NCI-H446 treated with DMSO at 0.1 percent for 48 hours (cell line): ENCODE data around the gene MTFR2.
"Not testable (repeated sequence)": the region's sequence is repeated elsewhere in the genome, so short reads cannot be mapped to it uniquely, and the experiment has no call there.

Source experiments
- DNase-seq: peaks from one replicate; lab custom pipeline; 2025; lab: John Stamatoyannopoulos, UW

Gene MTFR2

GRCh38 chr6:136235233-136235564, 14.9 kb downstream of the MTFR2 start:
- DNase-seq: no peak

GRCh38 chr6:136232701-136233100, 17.4 kb downstream of the MTFR2 start:
- no peak for DNase-seq

DNA sequence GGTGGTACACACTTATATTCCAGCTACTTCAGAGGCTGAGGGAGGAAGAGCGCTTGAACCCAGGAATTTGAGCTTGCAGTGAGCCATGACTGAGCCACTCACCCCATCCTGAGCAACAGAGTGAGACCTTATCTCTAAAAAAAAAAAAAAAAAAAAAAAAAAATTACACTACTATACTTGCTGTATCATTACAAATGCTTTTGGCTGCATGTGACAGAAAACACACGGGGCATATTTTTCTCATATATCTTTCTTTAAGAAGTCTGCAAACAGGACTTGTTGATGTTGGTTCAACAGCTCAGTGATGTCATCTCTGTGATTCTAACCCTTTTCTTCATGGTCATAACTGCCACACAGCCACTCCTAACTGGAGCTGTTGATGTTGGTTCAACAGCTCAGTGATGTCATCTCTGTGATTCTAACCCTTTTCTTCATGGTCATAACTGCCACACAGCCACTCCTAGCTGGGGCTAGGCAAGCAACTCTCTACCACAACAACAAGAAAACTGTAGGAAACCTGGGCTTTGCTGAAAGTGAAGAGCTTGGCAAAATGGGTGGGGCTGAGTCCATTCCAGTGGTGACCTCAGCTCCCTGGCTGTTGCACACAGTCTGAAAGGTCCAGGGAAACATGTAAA, 19.8 kb downstream of the MTFR2 start:
- DNase-seq: no peak

- DNase-seq: no peak
These were observed 21.3 kb downstream of the MTFR2 start for GRCh38 chr6:136228814-136229213.

DNA sequence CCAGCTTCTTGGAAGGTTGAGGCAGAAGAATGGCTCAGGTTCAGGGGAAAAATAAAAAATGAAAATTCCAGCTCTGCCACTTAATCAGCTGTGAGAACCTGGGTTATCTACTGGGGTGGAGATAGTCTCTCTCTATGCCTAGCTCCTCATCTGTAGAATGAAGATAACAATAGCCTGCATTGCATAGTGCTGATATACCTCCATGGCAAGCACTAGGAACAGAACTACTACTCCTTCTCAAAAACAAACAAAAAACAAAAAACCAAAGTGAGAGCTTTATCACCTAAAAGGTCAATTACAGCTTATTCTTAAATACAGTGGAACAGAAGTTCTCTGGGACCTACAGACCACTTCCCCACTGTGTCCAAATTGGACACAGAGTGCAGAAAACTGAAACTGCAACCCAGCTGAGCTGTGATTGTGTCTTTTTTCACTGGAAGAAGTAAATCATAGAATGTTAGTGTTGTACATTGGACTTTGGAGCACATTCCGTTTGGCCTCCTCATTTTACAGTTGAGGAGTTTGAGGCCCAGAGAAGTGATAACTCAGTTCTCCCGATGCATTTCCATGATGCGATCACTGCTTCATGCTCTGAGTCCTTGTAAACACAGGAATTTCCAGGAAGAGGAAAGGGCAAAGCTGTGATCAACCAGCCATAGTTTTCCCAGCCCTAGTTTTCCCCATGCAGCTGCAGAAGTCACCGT, 23.3 kb downstream of the MTFR2 start:
- no peak for DNase-seq

DNA sequence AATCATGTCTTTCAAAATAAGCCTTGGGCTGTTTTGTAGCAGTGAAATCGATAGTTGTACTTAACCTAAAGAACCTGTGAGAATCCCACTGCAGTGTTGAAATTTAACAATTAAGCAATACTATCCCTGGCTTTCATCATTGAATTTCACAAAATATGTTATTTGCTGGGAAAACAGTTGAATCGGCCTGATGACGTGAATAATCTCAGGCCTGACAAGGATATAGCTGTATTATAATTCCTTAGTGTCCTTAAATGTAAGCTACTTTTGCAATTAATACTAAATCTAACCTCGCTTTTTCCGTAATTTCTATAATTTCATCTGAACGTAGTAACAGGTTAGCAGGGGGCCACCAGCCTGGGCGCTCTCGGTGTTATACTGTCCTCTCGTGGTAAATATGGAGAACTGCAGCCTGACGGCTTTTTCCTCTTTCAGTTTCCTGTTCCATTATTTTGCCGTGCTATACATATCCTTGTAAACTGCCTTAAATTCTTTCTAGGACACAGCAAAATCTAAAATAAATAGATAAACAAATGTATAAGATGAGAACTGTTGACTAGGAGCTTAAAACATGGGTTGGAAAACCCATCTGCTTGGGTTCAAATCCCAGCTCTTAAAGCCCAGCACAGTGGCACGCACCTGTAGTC, 24.0 kb downstream of the MTFR2 start:
- DNase-seq: peak; percentile 23

DNA sequence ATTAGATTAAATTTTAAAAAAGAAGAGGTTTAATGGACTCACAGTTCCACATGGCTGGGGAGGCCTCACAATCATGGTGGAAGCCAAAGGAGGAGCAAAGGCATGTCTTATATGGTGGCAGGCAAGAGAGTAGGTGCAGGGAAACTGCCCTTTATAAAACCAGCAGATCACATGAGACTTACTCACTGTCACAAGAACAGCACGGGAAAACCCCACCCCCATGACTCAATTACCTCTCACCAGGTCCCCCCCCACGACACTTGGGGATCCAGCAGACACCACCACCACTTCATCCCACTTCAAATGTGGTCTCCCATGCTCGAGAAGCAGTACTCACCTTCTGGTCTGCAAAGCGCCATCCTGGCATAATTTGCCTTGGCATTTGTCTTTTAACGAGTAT, 24.6 kb downstream of the MTFR2 start:
- no peak for DNase-seq

DNA sequence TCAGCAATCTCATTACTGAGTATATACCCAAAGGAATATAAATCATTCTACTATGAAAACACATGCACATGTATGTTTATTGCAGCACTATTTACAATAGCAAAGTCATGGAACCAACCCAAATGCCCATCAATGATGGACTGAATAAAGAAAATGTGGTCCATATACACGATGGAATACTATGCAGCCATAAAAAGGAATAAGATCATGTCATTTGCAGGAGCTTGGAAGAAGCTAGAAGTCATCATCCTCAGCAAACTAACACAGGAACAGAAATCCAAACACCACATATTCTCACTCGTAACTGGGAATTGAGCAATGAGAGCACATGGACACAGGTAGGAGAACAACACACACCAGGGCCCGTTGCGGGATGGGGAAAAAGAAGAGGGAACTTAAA, 25.1 kb downstream of the MTFR2 start:
- DNase-seq: not testable (repeated sequence)

DNA sequence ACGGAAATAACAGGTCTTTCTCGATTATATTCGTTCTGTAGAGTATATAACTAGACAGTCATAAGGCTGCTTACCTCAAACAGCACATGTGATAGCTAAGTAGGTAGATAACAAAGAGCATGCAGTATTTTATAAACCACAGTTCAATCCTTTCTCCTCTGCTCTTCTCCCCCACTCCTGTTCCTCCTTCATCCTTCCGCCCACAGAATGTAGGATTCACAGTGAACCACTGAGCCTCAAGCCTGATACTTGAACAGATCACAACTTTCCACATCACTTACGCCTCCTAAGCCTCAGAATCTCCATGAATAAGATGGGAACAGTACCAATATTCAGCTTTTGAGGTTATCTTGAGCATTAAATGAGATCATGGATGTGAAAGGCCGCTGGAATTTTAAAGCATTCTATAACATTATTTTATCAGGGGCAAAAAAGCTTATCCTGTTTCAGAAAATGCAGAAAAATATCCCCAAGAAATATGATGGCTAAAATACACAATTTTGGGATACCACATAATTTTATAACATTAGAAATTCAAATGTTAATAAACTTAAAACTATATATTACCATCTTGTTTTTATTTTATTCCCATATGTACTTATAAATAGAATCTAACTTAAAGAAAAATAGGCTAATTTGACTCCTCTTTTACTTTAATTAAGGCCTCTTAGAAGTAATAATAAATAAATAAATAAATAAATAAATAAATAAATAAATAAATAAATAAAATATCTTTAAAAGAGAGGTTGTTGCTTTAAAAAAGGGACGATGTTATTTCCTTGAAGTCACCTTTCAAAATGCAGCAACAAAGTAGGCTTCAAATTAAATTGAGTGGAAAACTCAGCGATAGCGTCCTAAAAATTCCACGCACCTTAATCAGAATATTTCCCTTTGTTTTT, 33.4 kb downstream of the MTFR2 start:
- DNase-seq: no peak

DNA sequence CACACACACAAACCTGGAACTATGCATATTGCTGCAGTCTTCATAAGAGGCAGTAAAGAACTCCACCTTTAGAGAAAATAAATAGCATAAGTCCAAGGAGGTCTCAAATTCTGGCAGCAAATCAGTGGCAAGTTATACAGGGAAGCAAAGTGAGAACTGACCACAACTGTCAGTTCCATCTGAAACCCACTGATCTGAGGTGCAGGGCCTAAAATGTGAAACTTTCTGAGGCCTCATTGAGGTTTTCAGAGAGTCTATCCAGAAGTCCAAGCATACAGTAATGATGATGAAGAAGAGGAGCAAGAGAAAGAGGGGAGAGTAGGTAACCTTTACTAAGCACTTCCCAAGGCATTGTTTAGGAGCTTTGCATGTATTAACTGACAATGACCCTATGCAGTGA, 36.3 kb downstream of the MTFR2 start:
- DNase-seq: no peak

GRCh38 chr6:136213012-136213539, 37.0 kb downstream of the MTFR2 start:
- DNase-seq: no peak

DNA sequence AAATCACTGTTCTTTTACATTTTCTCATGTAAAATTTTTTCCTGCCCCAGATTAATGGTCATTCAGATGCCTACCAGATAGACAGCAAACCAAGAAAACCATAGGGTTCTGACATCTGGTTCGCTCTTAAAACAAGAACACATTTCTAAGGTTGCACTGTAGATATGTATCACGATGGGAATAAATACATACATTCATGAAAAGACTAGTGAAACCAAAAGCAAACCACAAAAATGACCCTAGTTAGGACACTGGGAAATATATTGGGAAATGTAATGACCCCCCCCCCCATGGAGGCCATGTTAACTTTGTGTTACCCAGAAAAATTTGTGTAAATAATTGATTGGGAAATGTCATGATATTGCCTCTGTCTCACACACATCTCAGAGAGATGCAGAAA, 37.5 kb downstream of the MTFR2 start:
- DNase-seq: no peak

GRCh38 chr6:136210398-136211165, 39.5 kb downstream of the MTFR2 start:
- no peak for DNase-seq

GRCh38 chr6:136209496-136209895, 40.6 kb downstream of the MTFR2 start:
- no peak for DNase-seq

GRCh38 chr6:136208783-136209182, 41.3 kb downstream of the MTFR2 start:
- no peak for DNase-seq

DNA sequence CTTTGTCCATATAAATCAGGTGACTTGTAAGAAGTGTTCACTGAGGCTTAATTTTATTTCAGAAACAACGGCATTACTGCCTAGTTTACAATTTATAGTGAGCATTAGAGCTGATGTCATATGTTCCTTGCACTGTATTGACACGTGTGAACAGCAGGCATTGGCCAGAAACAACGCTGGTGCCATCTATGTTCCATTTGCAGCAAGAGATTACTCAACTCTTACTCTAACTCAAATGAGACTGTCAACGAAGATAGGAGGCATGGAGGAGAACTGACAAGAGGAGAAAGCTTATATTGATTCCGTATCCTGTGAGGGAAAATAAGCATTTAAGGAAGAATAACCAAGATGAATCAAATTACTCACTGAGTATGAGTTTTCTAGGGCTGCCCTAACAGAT, 48.4 kb downstream of the MTFR2 start:
- DNase-seq: no peak

DNA sequence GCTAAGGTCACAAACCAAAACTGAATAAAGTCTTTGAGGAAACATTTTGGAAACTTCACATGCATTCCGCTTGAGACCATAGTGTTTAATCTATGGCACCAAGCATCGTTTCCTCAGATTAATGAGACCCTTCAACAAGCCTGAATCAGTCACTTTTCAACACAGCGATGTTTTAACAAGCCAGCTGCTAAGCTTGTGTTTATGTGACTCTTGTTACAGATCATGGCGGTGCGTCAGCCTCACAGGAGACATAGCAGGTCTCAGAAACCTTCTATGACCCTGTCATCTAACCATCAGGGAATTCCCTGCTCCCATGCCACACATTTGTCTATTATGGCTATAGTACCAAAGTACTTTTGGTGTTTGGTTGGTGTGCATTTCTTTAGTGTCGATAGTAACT, 57.2 kb downstream of the MTFR2 start:
- DNase-seq: no peak

GRCh38 chr6:136191606-136192312, 58.4 kb downstream of the MTFR2 start:
- DNase-seq: no peak

GRCh38 chr6:136189104-136189503, 61.0 kb downstream of the MTFR2 start:
- DNase-seq: no peak

DNA sequence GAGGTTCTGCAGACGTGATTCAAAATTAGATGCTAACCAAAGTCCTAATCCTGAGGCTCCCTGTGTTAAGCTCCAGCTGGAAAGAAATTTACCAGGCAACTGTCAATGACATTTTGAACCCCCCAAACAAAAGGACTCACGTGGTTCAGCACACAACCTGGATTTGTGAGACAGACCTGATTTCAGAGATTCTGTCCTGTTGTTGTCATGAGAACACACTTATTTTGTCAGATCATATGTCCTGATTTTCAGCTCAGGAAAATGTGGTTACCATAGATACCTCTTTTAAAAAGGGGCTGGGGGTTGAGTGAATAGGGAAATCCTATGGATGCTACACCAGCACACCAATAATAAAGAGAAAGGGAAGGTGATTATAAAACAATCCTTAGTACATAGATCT, 61.6 kb downstream of the MTFR2 start:
- no peak for DNase-seq

DNA sequence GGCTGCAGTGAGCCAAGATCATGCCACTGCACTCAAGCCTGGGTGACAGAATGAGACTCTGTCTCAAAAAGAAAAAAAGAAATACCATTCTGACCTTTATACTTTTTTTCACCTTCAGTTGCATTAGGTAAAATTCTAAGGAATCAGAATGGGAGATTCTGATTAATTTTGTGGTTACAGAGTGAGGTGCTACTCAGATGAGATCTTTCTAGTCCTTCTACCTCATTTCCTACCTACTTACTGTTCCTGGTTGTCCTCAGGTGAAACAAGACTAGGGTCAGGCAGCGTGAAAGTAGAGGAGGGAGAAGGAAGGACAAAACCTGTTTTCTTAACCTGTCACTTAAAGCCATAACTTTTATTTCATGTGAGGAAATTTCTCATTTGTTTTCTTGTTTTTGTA, 63.7 kb downstream of the MTFR2 start:
- DNase-seq: no peak
